H1 (cell line): ENCODE data around the gene APBA2.

ENCODE experiments used
- CHD2 ChIP-seq: IDR thresholded peaks from 2 replicates; pipeline ENCODE4 v1.6.1; 2012; ENCODE audit warnings: low read length, improper control_type of control experiment
- CTCF ChIP-seq, 3 experiments: IDR thresholded peaks; 1 replicate in 2 of 3; 2 replicates in 1 of 3; pipeline versions ENCODE4 v1.5.1 to v1.6.1; 2011; ENCODE audit warnings: low read length in 3 of 3, mild to moderate bottlenecking in 3 of 3, inconsistent platforms in 2 of 3, low read depth in 1 of 3, moderate library complexity in 1 of 3; ENCODE audit not compliant: insufficient read depth in 1 of 3; ENCODE audit errors: control extremely low read depth in 1 of 3
- EP300 ChIP-seq, 2 experiments: IDR thresholded peaks; 1 replicate in 1 of 2; 2 replicates in 1 of 2; pipeline ENCODE4 v1.6.1; 2011 to 2012; ENCODE audit warnings: low read depth in 2 of 2, low read length in 2 of 2, mild to moderate bottlenecking in 2 of 2, borderline replicate concordance in 1 of 2, inconsistent platforms in 1 of 2, moderate library complexity in 1 of 2
- EZH2 ChIP-seq: fragments of 200-600 bp; sonication (generic); IDR thresholded peaks from 2 replicates; pipeline ENCODE4 v1.7.1; 2012; ENCODE audit warnings: low read depth, mild to moderate bottlenecking, moderate library complexity, low read length, inconsistent platforms; ENCODE audit not compliant: severe bottlenecking
- FOSL1 ChIP-seq: IDR thresholded peaks from 2 replicates; pipeline ENCODE4 v1.6.1; 2011; ENCODE audit warnings: mild to moderate bottlenecking, low read depth, low read length, moderate library complexity; ENCODE audit not compliant: insufficient read depth
- MAFK ChIP-seq: IDR thresholded peaks from 2 replicates; pipeline ENCODE4 v1.6.1; 2012; ENCODE audit warnings: low read depth, mild to moderate bottlenecking, improper control_type of control experiment, low read length
- MAX ChIP-seq: IDR thresholded peaks from 2 replicates; pipeline ENCODE4 v1.6.1; 2012; ENCODE audit warnings: inconsistent platforms
- POLR2A ChIP-seq, 2 experiments: IDR thresholded peaks; 1 replicate in 1 of 2; 2 replicates in 1 of 2; pipeline ENCODE4 v1.6.1; 2011; ENCODE audit warnings: low read depth in 2 of 2, low read length in 2 of 2, mild to moderate bottlenecking in 2 of 2; ENCODE audit errors: control extremely low read depth in 1 of 2
- POLR2AphosphoS5 ChIP-seq: IDR thresholded peaks from 2 replicates; pipeline ENCODE4 v1.6.1; 2011; ENCODE audit warnings: low read depth, low read length
- TCF12 ChIP-seq: IDR thresholded peaks from 2 replicates; pipeline ENCODE4 v1.6.1; 2011; ENCODE audit warnings: low read depth, mild to moderate bottlenecking, low read length

- TF ChIP-seq CTCF (IDR thresholded peaks at IDR 0.05; ENCODE audit: control extremely low read depth in 1 of 3, insufficient read depth in 1 of 3, low read depth in 1 of 3, low read length in 3 of 3), result no peak
- TF ChIP-seq TCF12, result no peak
- no peak for TF ChIP-seq POLR2A (IDR thresholded peaks at IDR 0.05; ENCODE audit: control extremely low read depth in 1 of 2, low read depth in 2 of 2, low read length in 2 of 2)
- TF ChIP-seq MAFK, result no peak
- no peak for TF ChIP-seq FOSL1
- TF ChIP-seq MAX, result no peak
- no peak for TF ChIP-seq POLR2AphosphoS5
- no peak for TF ChIP-seq EZH2
- TF ChIP-seq EP300 (IDR thresholded peaks at IDR 0.05; ENCODE audit: borderline replicate concordance in 1 of 2, low read depth in 2 of 2, low read length in 2 of 2), result no peak
- TF ChIP-seq CHD2, result no peak
Observed at GRCh38 chr15:29067949-29068348, 182.2 kb downstream of the APBA2 start.
